Activated T-helper 1 cell treated with anti-CD3 and anti-CD28 coated beads, Interleukin-2, amount 50 U/mL, for 16 hours (primary cell): ENCODE measurements around the gene CAMTA1.
"Not testable (repeated sequence)": the region's sequence is repeated elsewhere in the genome, so short reads cannot be mapped to it uniquely, and the experiment has no call there.

Source experiments
- DNase-seq, 2 donors: peaks; one replicate each; pipeline ENCODE4 v3.0.0-alpha.2; 2020; ENCODE audit warnings: low read depth in 1 of 2, low spot score in 1 of 2

CAMTA1 gene, protein sequence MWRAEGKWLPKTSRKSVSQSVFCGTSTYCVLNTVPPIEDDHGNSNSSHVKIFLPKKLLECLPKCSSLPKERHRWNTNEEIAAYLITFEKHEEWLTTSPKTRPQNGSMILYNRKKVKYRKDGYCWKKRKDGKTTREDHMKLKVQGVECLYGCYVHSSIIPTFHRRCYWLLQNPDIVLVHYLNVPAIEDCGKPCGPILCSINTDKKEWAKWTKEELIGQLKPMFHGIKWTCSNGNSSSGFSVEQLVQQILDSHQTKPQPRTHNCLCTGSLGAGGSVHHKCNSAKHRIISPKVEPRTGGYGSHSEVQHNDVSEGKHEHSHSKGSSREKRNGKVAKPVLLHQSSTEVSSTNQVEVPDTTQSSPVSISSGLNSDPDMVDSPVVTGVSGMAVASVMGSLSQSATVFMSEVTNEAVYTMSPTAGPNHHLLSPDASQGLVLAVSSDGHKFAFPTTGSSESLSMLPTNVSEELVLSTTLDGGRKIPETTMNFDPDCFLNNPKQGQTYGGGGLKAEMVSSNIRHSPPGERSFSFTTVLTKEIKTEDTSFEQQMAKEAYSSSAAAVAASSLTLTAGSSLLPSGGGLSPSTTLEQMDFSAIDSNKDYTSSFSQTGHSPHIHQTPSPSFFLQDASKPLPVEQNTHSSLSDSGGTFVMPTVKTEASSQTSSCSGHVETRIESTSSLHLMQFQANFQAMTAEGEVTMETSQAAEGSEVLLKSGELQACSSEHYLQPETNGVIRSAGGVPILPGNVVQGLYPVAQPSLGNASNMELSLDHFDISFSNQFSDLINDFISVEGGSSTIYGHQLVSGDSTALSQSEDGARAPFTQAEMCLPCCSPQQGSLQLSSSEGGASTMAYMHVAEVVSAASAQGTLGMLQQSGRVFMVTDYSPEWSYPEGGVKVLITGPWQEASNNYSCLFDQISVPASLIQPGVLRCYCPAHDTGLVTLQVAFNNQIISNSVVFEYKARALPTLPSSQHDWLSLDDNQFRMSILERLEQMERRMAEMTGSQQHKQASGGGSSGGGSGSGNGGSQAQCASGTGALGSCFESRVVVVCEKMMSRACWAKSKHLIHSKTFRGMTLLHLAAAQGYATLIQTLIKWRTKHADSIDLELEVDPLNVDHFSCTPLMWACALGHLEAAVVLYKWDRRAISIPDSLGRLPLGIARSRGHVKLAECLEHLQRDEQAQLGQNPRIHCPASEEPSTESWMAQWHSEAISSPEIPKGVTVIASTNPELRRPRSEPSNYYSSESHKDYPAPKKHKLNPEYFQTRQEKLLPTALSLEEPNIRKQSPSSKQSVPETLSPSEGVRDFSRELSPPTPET (N-terminal part only)

DNA sequence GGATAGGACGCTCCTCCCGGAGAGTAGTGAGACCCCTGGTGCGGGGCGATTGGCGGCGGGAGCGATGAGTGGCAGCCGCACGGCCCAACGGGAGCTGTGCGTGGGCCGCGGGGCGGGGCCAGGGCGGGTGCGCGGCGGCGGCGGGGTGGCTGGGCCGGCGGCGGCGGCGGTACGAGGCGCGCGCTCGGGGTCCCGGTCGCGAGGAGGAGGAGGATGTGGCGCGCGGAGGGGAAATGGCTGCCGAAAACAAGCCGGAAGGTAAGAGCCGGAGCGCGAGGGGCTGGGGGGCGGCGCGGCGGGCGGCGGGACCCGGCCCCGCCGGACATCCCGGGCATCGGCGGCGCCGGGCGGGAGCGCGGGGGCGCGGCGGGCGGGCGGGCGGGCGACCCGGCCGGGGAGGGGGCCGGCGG, at the start of gene CAMTA1:
TSS of gene CAMTA1 (plus strand) at position 137 of the 410 bp plus-strand sequence. CDS start at position 214, 77 bp downstream.
- DNase-seq = no peak

DNA sequence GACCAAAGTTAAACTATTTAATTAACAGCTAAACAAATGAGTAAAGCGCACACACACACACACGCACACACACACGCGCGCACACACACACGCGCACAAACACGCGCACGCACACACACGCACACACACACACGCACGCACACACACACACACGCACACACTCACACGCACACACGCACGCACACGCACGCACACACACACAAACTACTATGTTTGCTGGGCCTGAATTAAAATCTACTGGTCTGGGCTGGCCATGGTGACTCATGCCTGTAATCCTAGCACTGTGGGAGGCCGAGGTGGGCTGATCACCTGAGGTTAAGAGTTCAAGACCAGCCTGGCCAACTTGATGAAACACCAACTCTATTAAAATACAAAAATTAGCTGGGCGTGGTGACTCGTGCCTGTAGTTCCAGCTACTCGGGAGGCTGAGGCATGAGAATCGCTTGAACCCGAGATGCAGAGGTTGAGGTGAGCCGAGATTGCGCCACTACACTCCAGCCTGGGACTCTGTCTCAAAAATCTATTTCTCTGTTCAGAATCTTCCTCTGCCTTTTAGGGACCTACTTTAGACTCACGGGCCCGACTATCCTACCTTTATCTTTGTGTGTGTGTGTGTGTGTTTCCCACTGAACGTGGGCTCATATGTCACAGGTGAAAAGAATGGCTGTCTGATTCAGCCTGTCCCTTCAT, 46.1 kb upstream of the CAMTA1 start:
- DNase-seq = no peak

DNA sequence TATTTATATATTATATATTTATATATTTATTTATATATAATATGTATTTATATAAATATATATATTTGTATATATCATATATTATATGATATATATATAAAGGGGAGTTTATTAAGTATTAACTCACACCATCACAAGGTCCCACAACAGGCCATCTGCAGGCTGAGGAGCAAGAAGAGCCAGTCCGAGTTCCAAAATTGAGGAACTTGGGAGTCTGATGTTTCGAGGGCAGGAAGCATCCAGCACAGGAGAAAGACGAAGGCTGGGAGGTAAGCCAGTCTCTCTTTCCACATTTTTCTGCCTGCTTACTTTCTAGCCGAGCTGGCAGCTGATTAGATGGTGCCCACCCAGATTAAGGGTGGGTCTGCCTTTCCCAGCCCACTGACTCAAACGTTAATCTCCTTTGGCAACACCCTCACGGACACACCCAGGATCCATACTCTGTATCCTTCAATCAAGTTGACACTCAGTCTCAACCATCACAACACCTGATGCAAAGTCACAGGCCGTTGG, 42.5 kb upstream of the CAMTA1 start:
- DNase-seq = not testable (repeated sequence)

DNA sequence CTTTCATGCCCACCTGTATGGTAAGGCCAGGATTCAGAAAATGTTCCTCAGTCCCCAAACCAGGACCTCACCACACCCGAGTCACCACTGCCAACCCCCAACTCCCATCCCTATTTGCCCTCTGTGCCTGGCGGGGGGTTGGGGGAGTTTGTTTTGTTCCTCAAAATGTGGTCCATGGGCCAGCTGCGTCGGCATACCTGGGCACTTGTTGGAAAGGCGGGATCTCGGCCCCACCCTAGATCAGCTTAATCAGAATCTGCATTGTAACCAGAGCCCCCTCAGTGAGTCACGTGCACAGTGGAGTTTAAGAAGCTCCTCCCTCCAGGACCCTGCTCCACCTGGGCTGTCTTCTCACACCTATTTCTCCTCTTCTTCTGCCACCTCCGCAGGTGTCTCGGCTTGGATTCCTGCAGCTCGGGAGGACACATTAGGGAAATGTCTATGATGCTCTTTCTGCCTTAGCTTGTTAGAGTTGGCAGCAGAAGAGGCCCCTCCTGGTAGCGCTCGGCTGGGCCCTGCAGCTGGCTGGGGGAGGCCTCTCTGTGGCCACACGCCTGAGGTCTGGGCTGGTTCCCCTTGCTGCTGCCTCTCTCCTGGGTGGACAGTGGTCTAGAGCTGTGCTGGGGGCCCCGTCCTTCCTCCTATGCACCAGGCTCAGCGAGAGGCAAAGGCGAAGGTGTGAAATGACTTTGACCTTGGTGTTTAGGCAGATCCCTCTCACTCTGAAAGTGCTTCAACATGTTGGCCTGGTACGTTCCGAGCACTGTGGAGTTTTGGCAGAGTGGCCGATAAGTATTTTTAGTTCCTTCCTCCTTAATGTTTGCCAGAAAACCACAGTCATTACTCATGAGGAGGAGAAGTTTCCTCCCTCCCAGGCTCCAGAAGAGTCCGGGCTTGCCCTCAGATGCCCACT, 41.8 kb upstream of the CAMTA1 start:
- DNase-seq = no peak

DNA sequence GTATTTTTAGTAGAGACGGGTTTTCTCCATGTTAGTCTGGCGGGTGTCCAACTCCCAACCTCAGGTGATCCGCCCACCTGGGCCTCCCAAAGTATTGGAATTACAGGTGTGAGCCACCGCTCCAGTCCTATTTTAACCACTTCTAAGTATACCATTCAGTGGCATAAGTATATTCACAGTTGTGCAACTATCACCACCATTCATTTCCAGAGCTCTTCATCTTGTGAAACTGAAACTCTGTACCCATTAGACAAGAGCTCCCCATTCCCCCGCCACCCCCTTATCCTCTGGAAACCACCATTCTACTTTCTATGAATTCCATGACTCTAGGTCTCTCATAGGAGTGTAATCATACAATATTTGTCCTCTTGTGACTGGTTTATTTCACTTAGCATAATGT, 40.2 kb upstream of the CAMTA1 start:
- no peak for DNase-seq

DNA sequence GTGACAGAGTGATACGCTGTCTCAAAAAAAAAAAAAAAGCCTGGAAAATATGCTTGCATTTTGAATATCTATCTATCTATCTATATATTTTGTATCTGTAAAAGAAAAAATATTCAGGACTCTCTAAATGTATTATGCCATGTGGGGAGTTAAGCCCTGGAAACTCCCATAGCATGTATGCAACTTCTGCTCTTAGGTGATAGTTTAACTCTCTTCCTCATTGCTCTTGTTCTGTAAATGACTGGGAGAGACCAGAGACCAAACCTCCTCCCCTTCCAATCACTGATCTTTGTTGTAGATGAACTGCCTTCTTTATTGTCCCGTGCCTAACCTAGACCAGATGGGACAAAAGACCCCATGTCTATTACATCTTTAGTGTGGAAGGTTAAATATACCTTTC, 37.6 kb upstream of the CAMTA1 start:
- DNase-seq = no peak

DNA sequence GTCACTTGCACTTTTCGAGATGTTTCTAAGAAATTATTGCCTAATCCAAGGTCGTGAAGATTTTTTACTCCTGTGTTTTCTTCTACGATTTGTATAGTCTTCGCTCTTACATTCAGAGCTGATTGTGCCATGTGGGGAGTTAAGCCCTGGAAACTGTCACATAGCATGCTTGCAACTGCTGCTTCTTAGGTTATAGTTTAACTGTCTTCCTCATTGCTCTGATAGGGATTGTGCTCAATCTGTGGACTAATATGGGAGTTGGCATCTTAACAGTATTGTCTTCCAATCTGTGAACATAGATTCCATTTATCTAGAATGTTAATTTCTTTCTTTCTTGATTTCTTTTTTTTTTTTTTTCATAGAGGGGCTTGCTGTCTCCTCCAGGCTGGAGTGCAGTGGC, 34.8 kb upstream of the CAMTA1 start:
- DNase-seq = no peak

DNA sequence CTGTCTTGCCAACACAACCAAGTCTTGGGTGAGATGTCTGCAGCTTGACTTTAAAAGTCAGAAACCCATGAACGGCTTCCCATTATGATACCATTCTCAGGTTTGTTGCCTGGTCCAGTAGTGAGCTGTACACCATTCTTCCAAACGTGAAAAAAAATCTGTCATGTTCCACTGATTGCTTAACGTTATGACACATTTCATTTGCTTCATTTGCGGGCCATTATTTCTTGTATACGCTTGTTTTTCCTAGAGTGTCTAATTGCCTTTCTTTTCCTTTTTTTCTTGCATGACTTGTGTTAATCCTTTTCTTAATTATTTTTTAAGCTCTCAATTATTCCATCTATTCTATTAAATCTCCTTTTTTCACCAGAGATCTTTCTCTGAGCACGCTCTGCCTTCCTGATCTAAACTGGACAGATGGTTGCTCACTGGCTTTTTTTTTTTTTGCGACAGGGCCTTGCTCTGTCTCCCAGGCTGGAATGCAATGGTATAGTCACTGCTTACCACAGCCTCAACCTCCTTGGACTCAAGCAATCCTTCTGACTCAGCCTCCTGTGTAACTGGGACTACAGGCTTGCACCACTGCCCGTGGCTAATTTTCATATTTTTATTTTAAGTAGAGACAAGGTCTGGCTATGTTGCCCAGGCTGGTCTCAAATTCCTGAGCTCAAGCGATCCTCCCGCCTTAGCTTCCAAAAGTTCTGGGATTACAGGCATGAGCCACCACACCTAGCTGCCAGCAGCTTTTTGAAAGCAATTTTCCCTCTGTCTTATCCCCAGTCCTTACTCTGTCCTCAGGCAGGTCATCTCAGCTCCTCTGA, 31.7 kb upstream of the CAMTA1 start:
- DNase-seq = no peak

DNA sequence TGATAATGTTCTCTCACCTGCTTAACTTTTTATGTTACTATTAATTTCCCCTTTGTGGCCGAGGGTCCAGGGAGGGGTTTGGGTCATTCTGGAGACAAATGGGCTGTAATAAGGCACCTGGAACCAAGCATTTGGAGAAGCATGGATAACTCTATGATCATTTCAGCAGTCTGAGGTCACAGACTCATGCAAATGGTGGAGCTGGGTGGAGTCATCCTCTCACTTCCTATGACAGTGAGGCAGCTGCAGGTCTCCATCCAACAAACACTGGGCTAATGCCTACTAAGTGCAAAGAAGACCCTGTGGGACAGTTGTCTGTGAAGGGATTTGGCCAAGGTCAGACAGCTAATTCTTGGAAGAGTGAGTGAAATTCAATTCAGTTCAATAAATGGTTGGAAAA, 28.8 kb upstream of the CAMTA1 start:
- DNase-seq = no peak

DNA sequence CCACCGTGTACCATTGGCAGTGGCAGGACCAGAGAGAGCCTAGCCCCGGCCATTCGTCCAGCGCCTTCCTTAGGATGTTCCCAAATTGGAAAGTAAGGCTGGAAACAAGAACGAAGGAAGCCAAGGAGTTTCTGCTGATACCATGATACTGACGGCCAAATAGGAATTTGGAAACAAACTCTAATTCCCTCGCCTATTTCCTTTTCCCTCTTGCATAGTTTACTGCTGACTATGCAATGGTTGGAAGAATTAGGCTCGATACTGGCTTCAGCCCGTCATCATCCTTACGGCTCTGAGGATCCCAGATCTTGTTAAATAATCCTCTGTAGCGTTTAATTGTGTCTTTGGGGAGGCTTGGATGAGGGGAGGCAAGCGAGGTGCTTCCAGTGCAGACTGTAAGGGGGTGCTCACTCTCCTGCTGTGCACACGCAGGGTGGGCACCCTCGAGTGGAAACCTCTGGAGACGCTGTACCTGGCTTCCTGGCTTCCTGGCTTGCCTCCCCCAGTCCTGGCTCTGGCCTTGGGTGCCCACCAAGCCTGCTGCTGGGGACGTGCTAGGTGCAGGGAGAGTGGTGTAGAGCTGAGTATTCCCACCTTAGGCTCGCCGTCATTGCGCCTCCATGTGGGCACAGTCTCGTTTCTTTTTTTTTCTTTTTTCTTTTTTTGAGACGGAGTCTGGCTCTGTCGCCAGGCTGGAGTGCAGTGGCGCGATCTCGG, 27.4 kb upstream of the CAMTA1 start:
- no peak for DNase-seq

DNA sequence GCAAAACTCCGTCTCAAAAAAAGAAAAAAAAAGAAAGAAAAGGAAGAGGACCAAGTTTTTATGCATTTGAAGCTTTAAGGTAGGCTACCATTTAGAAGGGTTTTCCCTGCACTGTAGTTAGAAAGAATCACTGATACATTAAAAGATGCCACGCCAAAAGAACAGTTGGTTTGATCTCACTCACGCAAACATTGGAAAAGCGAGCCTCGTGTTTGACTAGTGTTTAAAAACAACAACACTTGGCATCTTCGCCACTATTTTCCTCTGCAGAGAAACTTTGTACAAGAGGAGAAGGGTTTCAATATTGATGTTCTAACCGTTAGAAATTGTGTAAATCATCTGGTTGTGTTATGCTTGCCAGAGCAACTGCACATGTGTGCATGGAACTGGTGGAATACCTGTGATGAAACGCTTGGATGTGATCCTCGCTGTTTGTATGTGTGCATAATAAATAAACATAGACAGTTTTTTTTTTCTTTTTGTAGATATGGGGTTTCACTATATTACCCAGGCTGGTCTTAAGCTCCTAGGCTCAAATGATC, 24.0 kb upstream of the CAMTA1 start:
- no peak for DNase-seq

DNA sequence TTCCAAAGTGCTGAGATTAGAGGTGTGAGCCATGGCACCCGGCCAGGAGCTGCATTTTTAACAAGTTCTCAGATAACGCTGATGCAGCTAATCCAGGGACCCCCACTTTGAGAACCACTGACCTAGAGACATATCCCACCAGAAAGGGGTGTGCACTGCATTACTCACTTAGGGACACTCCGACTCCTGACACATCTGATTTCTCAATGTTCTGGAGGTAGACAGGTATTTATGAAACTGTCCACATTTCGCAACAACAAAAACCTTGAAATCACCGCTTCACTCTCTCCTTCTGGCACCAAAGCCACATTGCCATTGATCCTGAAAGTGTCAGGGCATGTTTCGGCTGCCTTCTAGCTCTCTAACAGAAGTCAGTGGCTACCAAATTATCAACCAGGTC, 23.2 kb upstream of the CAMTA1 start:
- DNase-seq = no peak

DNA sequence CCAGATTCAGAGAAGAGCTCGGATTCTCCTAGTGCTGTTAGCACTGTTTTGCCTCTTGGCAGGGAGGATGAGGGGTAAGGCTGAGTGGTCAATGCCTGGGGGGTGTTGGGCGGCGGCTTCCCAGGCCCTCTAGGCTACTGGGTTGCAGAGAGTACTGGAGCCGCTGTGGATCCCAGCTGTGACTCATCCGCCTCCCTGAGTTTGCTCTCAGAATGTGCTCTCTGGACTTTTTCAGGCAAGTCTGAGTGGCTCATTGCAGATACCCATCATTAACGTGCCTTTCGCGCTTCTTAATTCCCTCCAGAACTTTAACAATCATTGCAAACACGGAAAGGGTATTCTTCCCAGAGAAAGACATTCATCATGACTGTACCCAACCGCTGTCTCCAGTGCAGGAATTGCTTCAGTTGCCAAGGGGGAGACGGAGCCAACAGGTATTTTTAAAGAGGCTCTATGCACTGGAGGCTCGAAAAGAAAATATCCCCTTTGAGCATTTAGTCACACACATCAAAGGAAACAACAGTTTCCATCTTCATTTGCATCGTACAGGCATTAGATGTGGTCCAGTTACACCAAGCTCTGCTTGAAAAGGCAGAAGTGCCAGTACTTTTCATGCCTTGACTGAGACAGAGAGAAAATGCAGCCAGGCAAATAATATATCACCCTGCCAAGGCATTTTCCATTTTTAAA, 14.4 kb upstream of the CAMTA1 start:
- no peak for DNase-seq

DNA sequence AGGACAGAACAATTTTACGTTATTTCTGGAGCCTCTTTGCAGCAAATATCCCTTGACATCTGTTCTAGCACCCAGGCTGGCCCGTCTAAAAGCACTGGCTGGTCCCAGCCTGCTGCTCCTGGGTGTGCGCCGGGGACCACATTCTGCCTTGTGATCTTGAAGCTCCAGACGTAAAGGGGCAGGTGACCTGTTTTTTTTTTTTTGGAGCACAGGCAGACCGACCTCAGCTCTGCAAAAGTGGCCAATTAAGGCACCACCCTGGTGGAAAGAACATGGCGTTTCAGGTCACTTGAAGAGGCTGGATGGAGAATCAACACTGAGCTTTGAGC, 13.8 kb upstream of the CAMTA1 start:
- DNase-seq = no peak

DNA sequence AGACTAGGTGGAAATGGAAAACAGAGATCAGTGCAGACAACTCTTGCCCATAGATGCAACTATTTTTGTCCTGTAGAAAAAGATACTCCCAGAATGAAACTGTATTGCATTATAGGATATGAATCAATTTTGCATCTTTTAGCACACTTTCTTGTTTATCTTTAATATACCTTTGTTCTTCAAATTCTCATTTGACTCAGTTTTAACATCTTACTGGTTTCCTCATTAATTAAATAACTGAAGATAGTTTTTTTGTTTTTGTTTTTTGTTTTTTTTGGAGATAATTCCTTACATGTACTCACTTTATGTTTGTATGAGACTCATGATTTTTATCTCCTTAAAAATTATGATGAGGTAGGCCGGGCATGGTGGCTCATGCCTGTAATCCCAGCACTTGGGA, 10.9 kb upstream of the CAMTA1 start:
- DNase-seq = no peak

DNA sequence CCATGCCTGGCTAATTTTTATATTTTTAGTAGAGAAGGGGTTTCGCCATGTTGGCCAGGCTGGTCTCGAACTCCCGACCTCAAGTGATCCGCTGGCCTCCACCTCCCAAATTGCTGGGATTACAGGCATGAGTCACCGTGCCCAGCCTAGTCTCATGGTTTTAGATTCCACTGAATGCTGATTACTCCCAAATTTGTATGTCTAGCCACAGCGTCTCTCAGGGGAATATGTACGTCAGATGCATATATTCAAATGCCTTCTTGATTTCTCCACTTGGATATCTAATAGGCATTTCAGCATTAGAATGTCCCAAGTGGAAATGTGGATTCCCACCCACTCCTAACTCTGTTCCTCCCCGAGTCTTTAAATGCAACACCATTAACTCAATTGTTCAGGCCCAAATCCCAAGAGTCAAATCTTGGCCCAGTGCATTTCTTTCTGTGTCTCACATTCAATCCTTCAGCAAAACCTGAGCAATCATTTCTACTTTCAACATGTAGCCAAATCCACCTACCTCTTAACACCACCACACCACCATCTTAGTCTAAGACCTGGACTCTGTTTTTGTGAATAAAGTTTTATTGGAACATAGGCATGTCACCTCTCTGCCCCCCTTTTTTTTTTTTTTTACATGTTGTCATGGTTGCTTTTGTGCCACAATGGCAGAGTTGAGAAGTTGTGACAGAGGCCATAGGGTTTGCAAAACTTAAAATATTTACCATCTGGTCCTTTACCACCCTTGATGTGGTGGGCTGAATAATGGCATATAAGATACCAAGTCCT, 9.8 kb upstream of the CAMTA1 start:
- DNase-seq = no peak

DNA sequence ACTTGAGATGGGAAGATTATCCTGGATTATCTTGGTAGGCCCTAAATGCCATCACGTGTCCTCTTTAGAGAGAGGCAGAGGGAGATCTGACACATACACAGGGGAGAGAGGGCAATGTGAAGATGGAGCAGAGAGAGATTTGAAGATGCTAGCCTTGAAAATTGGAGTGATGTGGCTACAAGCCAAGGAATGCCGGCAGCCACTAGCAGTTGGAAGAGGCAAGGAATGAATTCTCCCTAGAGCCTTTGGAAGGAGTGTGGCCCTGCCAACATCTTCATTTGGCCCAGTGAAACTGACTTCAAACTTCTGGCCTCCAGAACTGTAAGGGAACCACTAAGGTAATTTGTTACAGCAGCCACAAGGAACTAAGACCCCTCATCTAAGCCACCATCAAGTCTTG, 8.9 kb upstream of the CAMTA1 start:
- no peak for DNase-seq
